NCI-H1092 treated with DMSO at 0.1 percent for 48 hours (cell line): ENCODE results near the gene NFU1.
"Not testable (repeated sequence)": the region's sequence is repeated elsewhere in the genome, so short reads cannot be mapped to it uniquely, and the experiment has no call there.

Experiments
- DNase-seq: peaks from one replicate; lab custom pipeline; 2025; lab: John Stamatoyannopoulos, UW

The NFU1 gene

GRCh38 chr2:69387770-69388481 is 49.3 kb downstream of the NFU1 start:
- no peak for DNase-seq

- DNase-seq = peak; percentile 82
Observed at GRCh38 chr2:69386789-69387734, 50.2 kb downstream of the NFU1 start, which contains the start of gene GFPT1. GFPT1 (minus strand) TSS chr2:69387227; CDS start chr2:69387071, 156 bp downstream.

GRCh38 chr2:69386360-69386759 is 50.9 kb downstream of the NFU1 start:
- peak; percentile 8 for DNase-seq

- no peak for DNase-seq
Observed at GRCh38 chr2:69385443-69386151, 51.6 kb downstream of the NFU1 start.

- DNase-seq = no peak
Observed at GRCh38 chr2:69384618-69385081, 52.6 kb downstream of the NFU1 start.

- no peak for DNase-seq
Observed at GRCh38 chr2:69383176-69383812, 53.9 kb downstream of the NFU1 start.

GRCh38 chr2:69382547-69382946 is 54.7 kb downstream of the NFU1 start:
- DNase-seq = no peak

GRCh38 chr2:69381337-69381737 is 55.9 kb downstream of the NFU1 start:
- DNase-seq = no peak

- no peak for DNase-seq
Observed at GRCh38 chr2:69380072-69380917, 56.9 kb downstream of the NFU1 start.

- DNase-seq = no peak
Observed at GRCh38 chr2:69376403-69376802, 60.8 kb downstream of the NFU1 start.

- peak; percentile 21 for DNase-seq
Observed at GRCh38 chr2:69375494-69376353, 61.5 kb downstream of the NFU1 start.

- DNase-seq = no peak
Observed at GRCh38 chr2:69372767-69373166, 64.5 kb downstream of the NFU1 start.

- DNase-seq = no peak
Observed at GRCh38 chr2:69369802-69370201, 67.4 kb downstream of the NFU1 start.

- no peak for DNase-seq
Observed at GRCh38 chr2:69368588-69368987, 68.6 kb downstream of the NFU1 start.

GRCh38 chr2:69359371-69359770 is 77.9 kb downstream of the NFU1 start:
- DNase-seq = no peak

- no peak for DNase-seq
Observed at GRCh38 chr2:69358914-69359313, 78.3 kb downstream of the NFU1 start.

- DNase-seq = no peak
Observed at GRCh38 chr2:69356471-69356870, 80.8 kb downstream of the NFU1 start.

- DNase-seq = not testable (repeated sequence)
Observed at GRCh38 chr2:69354976-69355375, 82.3 kb downstream of the NFU1 start.

GRCh38 chr2:69353360-69353759 is 83.9 kb downstream of the NFU1 start:
- no peak for DNase-seq

- no peak for DNase-seq
Observed at GRCh38 chr2:69348781-69349180, 88.5 kb downstream of the NFU1 start.
